ENCODE data around the gene UBQLNL. TPM values are rescaled to one million over a fixed set of nuclear protein-coding genes. Genes with fewer than 3 reads are reported as not detected.

UBQLNL gene
- total RNA-seq (not detected), polyA plus RNA-seq (not detected)

- H3K9me3 ChIP-seq (ENCODE audit: low read length) = no peaks in the 10 kb centered on the region
- peaks cover 0 to under 1% (median 0%) of the 10 kb centered on the region in 3 donors for H3K36me3 Mint-ChIP-seq
- H3K9me3 Mint-ChIP-seq = no peaks in the 10 kb centered on the region
- no peaks in the 10 kb centered on the region for H3K4me1 ChIP-seq (ENCODE audit: insufficient read depth, low read length)
- H3K4me3 Mint-ChIP-seq = no peak within 1 kb of the TSS
- ChIA-PET CTCF (no interaction called here), POLR2A (no interaction called here)
- no peaks in the 10 kb centered on the region for H3K4me1 Mint-ChIP-seq
- H3K27me3 ChIP-seq (ENCODE audit: insufficient read depth, low read length, poor library complexity, severe bottlenecking) = no peaks in the 10 kb centered on the region
- H3K27ac ChIP-seq (ENCODE audit: low read depth, low read length) = no peak within 1 kb of the TSS
- no peaks in the 10 kb centered on the region for H3K27me3 Mint-ChIP-seq
- H3K4me3 ChIP-seq (ENCODE audit: low read length) = no peak within 1 kb of the TSS
- H3K27ac Mint-ChIP-seq = no peak within 1 kb of the TSS
- no peaks in the 10 kb centered on the region for H3K36me3 ChIP-seq (ENCODE audit: insufficient read depth, low read length)
- no peak for DNase-seq
Observed at GRCh38 chr11:5516599-5516998, at the start of gene UBQLNL. Gene UBQLNL, minus strand, starts transcription at chr11:5516699. Its CDS starts 258 bp downstream, at chr11:5516441.

DNA sequence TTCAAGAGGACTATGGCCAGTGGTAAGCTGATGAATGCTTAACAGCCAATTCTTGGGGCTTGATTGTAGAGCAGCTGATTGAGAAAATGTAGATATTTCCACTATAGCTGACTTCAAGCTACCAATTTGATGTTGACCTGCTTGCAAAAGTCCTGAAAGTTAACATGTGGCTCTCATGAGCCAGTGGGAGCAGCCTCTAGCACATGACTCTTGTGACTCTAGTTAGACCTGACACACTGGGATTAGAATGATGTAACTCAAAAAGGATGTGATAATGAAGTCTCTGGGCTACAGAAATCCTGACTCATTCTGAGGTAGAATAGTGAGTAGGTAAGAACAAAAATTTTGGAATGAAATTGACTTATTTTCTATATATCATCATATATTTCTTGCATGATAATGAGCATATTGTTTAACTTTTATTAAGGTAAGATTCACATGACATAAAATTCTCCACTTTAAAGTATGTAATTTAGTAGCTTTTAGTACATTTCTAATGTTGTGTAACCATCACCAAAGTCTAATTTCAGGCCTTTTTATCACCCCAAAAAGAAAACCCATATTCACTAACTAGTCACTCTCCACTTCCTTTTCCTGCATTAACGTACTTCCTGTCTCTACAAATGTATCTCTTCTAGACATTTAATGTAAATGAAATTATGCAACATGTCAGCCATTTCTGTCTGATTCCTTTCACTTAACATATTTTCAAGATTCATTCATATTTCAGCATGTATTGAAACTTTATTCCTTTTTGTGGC, 47.9 kb upstream of the UBQLNL start:
- peaks cover 0 to 2% (median 0%) of the 10 kb centered on the region in 5 donors for H3K9me3 Mint-ChIP-seq

GRCh38 chr11:5557751-5558150, 41.3 kb upstream of the UBQLNL start:
- Histone ChIP-seq H3K27ac (ENCODE audit: low read depth, low read length) (no peak overlapping the region), H3K4me1 (ENCODE audit: insufficient read depth, low read length) (no peaks in the 10 kb centered on the region), H3K36me3 (ENCODE audit: insufficient read depth, low read length) (no peaks in the 10 kb centered on the region), H3K27me3 (ENCODE audit: insufficient read depth, low read length, poor library complexity, severe bottlenecking) (no peaks in the 10 kb centered on the region), H3K4me3 (ENCODE audit: low read length) (no peak overlapping the region), H3K9me3 (ENCODE audit: low read length) (no peaks in the 10 kb centered on the region)
- Mint-ChIP-seq H3K36me3 (no peaks in the 10 kb centered on the region), H3K9me3 (no peaks in the 10 kb centered on the region), H3K4me1 (no peaks in the 10 kb centered on the region), H3K27me3 (peaks cover 10 to 13% of the 10 kb centered on the region in 2 donors), H3K4me3 (no peak overlapping the region), H3K27ac (no peak overlapping the region)
- ChIA-PET POLR2A (no interaction called here), CTCF (no interaction called here)
- DNase-seq = no peak

More for the DNA sequence above, 47.9 kb upstream of the UBQLNL start:
- no peak overlapping the region for H3K4me3 Mint-ChIP-seq
- H3K36me3 Mint-ChIP-seq = peaks cover 0 to 10% (median 0%) of the 10 kb centered on the region in 3 donors
- Histone ChIP-seq H3K27me3 (ENCODE audit: insufficient read depth, low read length, poor library complexity, severe bottlenecking) (no peaks in the 10 kb centered on the region), H3K27ac (ENCODE audit: low read depth, low read length) (no peak overlapping the region), H3K36me3 (ENCODE audit: insufficient read depth, low read length) (no peaks in the 10 kb centered on the region), H3K4me1 (ENCODE audit: insufficient read depth, low read length) (no peaks in the 10 kb centered on the region), H3K9me3 (ENCODE audit: low read length) (no peaks in the 10 kb centered on the region), H3K4me3 (ENCODE audit: low read length) (no peak overlapping the region)
- H3K27ac Mint-ChIP-seq = no peak overlapping the region
- ChIA-PET POLR2A (no interaction called here), CTCF (no interaction called here)
- H3K27me3 Mint-ChIP-seq = peaks cover 3 to 4% of the 10 kb centered on the region in 2 donors
- peaks cover 4 to 7% (median 6%) of the 10 kb centered on the region in 3 donors for H3K4me1 Mint-ChIP-seq
- no peak for DNase-seq

- H3K27me3 Mint-ChIP-seq = peaks cover 18 to 19% of the 10 kb centered on the region in 2 donors
- no peaks in the 10 kb centered on the region for H3K4me1 Mint-ChIP-seq
- ChIA-PET POLR2A (no interaction called here), CTCF (no interaction called here)
- H3K27ac Mint-ChIP-seq = no peak overlapping the region
- H3K27me3 ChIP-seq (ENCODE audit: insufficient read depth, low read length, poor library complexity, severe bottlenecking) = no peaks in the 10 kb centered on the region
- H3K4me1 ChIP-seq (ENCODE audit: insufficient read depth, low read length) = no peaks in the 10 kb centered on the region
- no peak overlapping the region for H3K4me3 ChIP-seq (ENCODE audit: low read length)
- no peak overlapping the region for H3K27ac ChIP-seq (ENCODE audit: low read depth, low read length)
- no peaks in the 10 kb centered on the region for H3K36me3 Mint-ChIP-seq
- H3K9me3 ChIP-seq (ENCODE audit: low read length) = no peaks in the 10 kb centered on the region
- DNase-seq = no peak
- H3K36me3 ChIP-seq (ENCODE audit: insufficient read depth, low read length) = no peaks in the 10 kb centered on the region
- H3K9me3 Mint-ChIP-seq = peaks cover 0 to 1% (median 0%) of the 10 kb centered on the region in 5 donors
- H3K4me3 Mint-ChIP-seq = no peak overlapping the region
Observed at GRCh38 chr11:5556596-5557188, 40.2 kb upstream of the UBQLNL start.

- ChIA-PET CTCF (no interaction called here), POLR2A (no interaction called here)
- DNase-seq = no peak
- Histone ChIP-seq H3K27ac (ENCODE audit: low read depth, low read length) (no peak overlapping the region), H3K4me3 (ENCODE audit: low read length) (no peak overlapping the region), H3K36me3 (ENCODE audit: insufficient read depth, low read length) (no peaks in the 10 kb centered on the region), H3K4me1 (ENCODE audit: insufficient read depth, low read length) (no peaks in the 10 kb centered on the region), H3K9me3 (ENCODE audit: low read length) (no peaks in the 10 kb centered on the region), H3K27me3 (ENCODE audit: insufficient read depth, low read length, poor library complexity, severe bottlenecking) (no peaks in the 10 kb centered on the region)
- Mint-ChIP-seq H3K4me1 (no peaks in the 10 kb centered on the region), H3K27me3 (peaks cover 20 to 29% of the 10 kb centered on the region in 2 donors), H3K36me3 (peaks cover 0 to 4% (median 0%) of the 10 kb centered on the region in 3 donors), H3K9me3 (peaks cover 0 to 5% (median 0%) of the 10 kb centered on the region in 5 donors), H3K4me3 (no peak overlapping the region), H3K27ac (no peak overlapping the region)
Observed at GRCh38 chr11:5553343-5553742, 36.8 kb upstream of the UBQLNL start.

- Histone ChIP-seq H3K4me1 (ENCODE audit: insufficient read depth, low read length) (no peaks in the 10 kb centered on the region), H3K4me3 (ENCODE audit: low read length) (no peak overlapping the region), H3K36me3 (ENCODE audit: insufficient read depth, low read length) (no peaks in the 10 kb centered on the region), H3K27me3 (ENCODE audit: insufficient read depth, low read length, poor library complexity, severe bottlenecking) (no peaks in the 10 kb centered on the region), H3K9me3 (ENCODE audit: low read length) (no peaks in the 10 kb centered on the region), H3K27ac (ENCODE audit: low read depth, low read length) (no peak overlapping the region)
- Mint-ChIP-seq H3K36me3 (peaks cover 0 to 4% (median 0%) of the 10 kb centered on the region in 3 donors), H3K9me3 (peaks cover 0 to 5% (median 0%) of the 10 kb centered on the region in 5 donors), H3K27ac (no peak overlapping the region), H3K4me3 (no peak overlapping the region), H3K4me1 (no peaks in the 10 kb centered on the region), H3K27me3 (peaks cover 15 to 23% of the 10 kb centered on the region in 2 donors)
- ChIA-PET POLR2A (no interaction called here), CTCF (no interaction called here)
- no peak for DNase-seq
Observed at GRCh38 chr11:5550440-5551095, 34.1 kb upstream of the UBQLNL start.

DNA sequence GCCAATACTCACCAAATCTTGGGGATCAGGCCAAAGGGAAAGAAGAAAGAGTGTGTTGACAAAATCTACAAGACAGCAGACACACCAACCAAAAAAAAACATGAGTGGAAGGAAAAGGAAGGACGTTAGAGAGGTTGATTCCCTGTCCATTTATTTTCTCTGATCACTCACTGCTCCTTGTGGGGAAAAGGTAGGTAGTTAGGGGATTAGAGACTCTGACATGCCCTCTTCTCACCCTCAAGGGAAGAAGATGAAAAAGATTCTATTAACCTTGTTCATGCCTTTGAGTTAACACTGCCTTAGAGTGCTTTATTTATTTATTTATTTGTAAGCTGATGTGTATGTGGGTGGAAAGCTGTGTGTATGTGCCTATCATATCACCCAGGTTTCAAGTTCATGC, 31.9 kb upstream of the UBQLNL start, which contains the start of gene OR52H1:
TSS of gene OR52H1 (minus strand) at position 101 of the 400 bp plus-strand sequence. CDS start 3,035 bp downstream, outside the sequence.
- Mint-ChIP-seq H3K27me3 (peaks cover 14 to 23% of the 10 kb centered on the region in 2 donors), H3K4me3 (no peak within 1 kb of the TSS), H3K36me3 (peaks cover 0 to 4% (median 0%) of the 10 kb centered on the region in 3 donors), H3K9me3 (peaks cover 0 to 5% (median 0%) of the 10 kb centered on the region in 5 donors), H3K4me1 (no peaks in the 10 kb centered on the region), H3K27ac (no peak within 1 kb of the TSS)
- DNase-seq = no peak
- H3K36me3 ChIP-seq (ENCODE audit: insufficient read depth, low read length) = no peaks in the 10 kb centered on the region
- no peaks in the 10 kb centered on the region for H3K4me1 ChIP-seq (ENCODE audit: insufficient read depth, low read length)
- H3K27ac ChIP-seq (ENCODE audit: low read depth, low read length) = no peak within 1 kb of the TSS
- no peaks in the 10 kb centered on the region for H3K27me3 ChIP-seq (ENCODE audit: insufficient read depth, low read length, poor library complexity, severe bottlenecking)
- H3K4me3 ChIP-seq (ENCODE audit: low read length) = no peak within 1 kb of the TSS
- POLR2A ChIA-PET = no interaction called here
- CTCF ChIA-PET = no interaction called here
- H3K9me3 ChIP-seq (ENCODE audit: low read length) = no peaks in the 10 kb centered on the region

DNA sequence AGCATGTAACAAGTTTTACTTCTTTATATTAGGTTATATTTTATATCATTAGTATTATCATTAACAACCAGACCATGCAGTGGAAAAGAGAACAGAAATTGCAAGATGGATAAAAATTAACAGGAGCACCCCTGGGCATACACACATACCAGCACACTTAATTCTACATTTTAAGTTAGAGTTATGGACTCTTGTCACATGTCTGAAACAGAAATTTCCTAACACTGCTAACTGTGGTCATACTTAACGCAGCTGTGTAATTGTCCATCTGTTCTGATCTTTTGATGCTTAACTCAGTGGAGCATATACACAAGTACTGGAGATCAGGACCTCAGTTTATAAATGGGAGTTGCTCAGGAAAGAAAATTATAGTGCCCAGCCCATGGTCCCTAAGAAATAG, 31.5 kb upstream of the UBQLNL start:
- Mint-ChIP-seq H3K27ac (no peak overlapping the region), H3K4me1 (no peaks in the 10 kb centered on the region), H3K4me3 (no peak overlapping the region), H3K27me3 (peaks cover 13 to 23% of the 10 kb centered on the region in 2 donors), H3K36me3 (peaks cover 0 to 4% (median 0%) of the 10 kb centered on the region in 3 donors), H3K9me3 (peaks cover 0 to 5% (median 0%) of the 10 kb centered on the region in 5 donors)
- no peaks in the 10 kb centered on the region for H3K36me3 ChIP-seq (ENCODE audit: insufficient read depth, low read length)
- no peaks in the 10 kb centered on the region for H3K27me3 ChIP-seq (ENCODE audit: insufficient read depth, low read length, poor library complexity, severe bottlenecking)
- no peak overlapping the region for H3K4me3 ChIP-seq (ENCODE audit: low read length)
- H3K9me3 ChIP-seq (ENCODE audit: low read length) = no peaks in the 10 kb centered on the region
- no peak overlapping the region for H3K27ac ChIP-seq (ENCODE audit: low read depth, low read length)
- DNase-seq = no peak
- CTCF ChIA-PET = no interaction called here
- POLR2A ChIA-PET = no interaction called here
- H3K4me1 ChIP-seq (ENCODE audit: insufficient read depth, low read length) = no peaks in the 10 kb centered on the region
